T-helper 2 cell treated with Interferon-gamma antibody and Interleukin-4, amounts not matched to agents 5 μg/mL and 100 μg/mL, for 36 hours (primary cell): ENCODE measurements around the gene TNFRSF6B.
A peak's percentile ranks its signal among the peaks of the same experiment; 100 is the strongest.

Experiments
- DNase-seq: peaks from one replicate; pipeline ENCODE4 v3.0.0; 2021; ENCODE audit warnings: low spot score
- H3K27ac Mint-ChIP-seq: one replicate; pipeline ENCODE4 v1.8.0; 2021; ENCODE audit warnings: mild to moderate bottlenecking, mixed read lengths
- H3K27me3 Mint-ChIP-seq: one replicate; pipeline ENCODE4 v1.8.0; 2021; ENCODE audit warnings: low read depth, mixed read lengths
- H3K36me3 Mint-ChIP-seq: one replicate; pipeline ENCODE4 v1.8.0; 2021; ENCODE audit warnings: low read depth, mixed read lengths
- H3K4me1 Mint-ChIP-seq: one replicate; pipeline ENCODE4 v1.8.0; 2021; ENCODE audit warnings: low read depth, mixed read lengths
- H3K4me3 Mint-ChIP-seq: one replicate; pipeline ENCODE4 v1.8.0; 2022; ENCODE audit warnings: mild to moderate bottlenecking, moderate library complexity, mixed read lengths
- H3K9me3 Mint-ChIP-seq: one replicate; pipeline ENCODE4 v1.8.0; 2021; ENCODE audit warnings: mixed read lengths

Gene TNFRSF6B

DNA sequence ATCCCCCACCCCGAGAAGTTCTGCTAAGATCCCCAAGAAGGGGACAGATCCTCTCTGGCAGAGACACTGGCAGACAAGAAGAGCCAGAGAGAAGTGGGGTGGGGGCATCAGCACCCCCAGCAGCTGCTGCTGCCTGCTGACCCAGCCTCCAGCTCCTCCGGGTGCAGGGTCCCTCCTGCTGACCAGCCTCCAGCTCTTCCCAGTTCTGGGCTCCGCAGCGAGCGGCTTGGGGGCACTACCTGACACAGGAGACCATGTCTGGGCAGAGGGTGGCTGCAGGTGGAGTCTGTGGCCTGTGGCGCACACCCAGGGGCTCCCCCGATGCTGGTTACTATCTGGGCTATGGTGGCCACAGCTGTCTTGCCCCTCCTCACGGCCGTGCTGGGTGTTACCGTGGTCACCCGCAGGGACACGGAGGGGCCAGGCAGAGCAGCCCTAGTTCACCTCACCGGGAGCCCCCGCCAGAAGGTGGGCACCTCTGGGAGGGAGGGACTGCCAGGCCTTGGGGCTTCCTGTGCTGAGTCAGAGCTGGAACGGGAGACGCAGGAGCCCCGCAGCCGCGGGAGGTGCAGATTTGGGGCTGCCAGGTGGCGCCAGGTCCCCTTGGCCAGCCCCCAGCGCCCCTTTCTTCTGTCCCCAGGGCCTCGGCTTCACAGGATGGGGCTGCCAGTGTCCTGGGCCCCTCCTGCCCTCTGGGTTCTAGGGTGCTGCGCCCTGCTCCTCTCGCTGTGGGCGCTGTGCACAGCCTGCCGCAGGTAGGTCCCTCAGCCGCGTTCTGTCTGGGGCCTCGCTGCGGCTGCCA, 40.6 kb downstream of the TNFRSF6B start:
- Mint-ChIP-seq H3K4me3 (peak overlapping the region; percentile 90), H3K4me1 (peaks cover 20% of the 10 kb centered on the region), H3K27ac (peak overlapping the region; percentile 88), H3K9me3 (no peaks in the 10 kb centered on the region), H3K27me3 (no peaks in the 10 kb centered on the region), H3K36me3 (peaks cover 19% of the 10 kb centered on the region)
- no peak for DNase-seq

DNA sequence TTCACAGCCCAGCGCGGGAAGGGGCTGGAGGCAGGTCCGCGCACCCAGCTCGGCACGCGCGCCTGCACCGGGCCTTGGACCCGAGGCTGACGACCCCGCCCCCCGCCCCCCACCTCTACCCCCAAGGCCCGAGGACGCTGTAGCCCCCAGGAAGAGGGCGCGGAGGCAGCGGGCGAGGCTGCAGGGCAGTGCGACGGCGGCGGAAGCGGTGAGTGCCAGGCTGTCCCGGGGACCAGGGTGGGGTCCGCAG, 41.2 kb downstream of the TNFRSF6B start:
- no peaks in the 10 kb centered on the region for H3K9me3 Mint-ChIP-seq
- H3K4me3 Mint-ChIP-seq: peak overlapping the region; percentile 90
- H3K36me3 Mint-ChIP-seq: peaks cover 19% of the 10 kb centered on the region
- DNase-seq: no peak
- peaks cover 20% of the 10 kb centered on the region for H3K4me1 Mint-ChIP-seq
- H3K27ac Mint-ChIP-seq: no peak overlapping the region
- H3K27me3 Mint-ChIP-seq: no peaks in the 10 kb centered on the region

DNA sequence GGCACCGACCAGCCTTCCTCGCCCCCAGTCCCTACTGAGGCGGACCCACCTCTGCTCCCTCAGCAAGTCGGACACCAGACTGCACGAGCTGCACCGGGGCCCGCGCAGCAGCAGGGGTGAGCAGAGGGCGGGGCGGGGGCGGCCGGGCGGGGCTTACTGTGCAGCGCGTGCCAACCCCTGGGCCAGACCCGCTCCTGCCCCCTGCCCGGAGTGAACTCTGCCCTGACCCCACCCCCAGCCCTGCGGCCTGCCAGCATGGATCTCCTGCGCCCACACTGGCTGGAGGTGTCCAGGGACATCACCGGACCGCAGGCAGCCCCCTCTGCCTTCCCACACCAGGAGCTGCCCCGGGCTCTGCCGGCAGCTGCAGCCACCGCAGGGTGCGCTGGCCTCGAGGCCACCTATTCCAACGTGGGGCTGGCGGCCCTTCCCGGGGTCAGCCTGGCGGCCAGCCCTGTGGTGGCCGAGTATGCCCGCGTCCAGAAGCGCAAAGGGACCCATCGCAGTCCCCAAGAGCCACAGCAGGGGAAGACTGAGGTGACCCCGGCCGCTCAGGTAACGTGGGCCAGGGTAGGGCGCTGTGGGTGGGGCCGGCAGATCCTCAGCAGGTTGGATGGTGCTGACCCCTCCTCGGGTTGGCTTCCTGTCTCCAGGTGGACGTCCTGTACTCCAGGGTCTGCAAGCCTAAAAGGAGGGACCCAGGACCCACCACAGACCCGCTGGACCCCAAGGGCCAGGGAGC, 41.7 kb downstream of the TNFRSF6B start:
- no peaks in the 10 kb centered on the region for H3K9me3 Mint-ChIP-seq
- no peaks in the 10 kb centered on the region for H3K27me3 Mint-ChIP-seq
- peaks cover 20% of the 10 kb centered on the region for H3K4me1 Mint-ChIP-seq
- no peak for DNase-seq
- H3K27ac Mint-ChIP-seq: no peak overlapping the region
- peaks cover 19% of the 10 kb centered on the region for H3K36me3 Mint-ChIP-seq
- H3K4me3 Mint-ChIP-seq: peak overlapping the region; percentile 60

DNA sequence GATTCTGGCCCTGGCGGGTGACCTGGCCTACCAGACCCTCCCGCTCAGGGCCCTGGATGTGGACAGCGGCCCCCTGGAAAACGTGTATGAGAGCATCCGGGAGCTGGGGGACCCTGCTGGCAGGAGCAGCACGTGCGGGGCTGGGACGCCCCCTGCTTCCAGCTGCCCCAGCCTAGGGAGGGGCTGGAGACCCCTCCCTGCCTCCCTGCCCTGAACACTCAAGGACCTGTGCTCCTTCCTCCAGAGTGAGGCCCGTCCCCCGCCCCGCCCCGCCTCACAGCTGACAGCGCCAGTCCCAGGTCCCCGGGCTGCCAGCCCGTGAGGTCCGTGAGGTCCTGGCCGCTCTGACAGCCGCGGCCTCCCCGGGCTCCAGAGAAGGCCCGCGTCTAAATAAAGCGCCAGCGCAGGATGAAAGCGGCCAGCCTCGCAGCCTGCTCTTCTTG, 42.3 kb downstream of the TNFRSF6B start:
- no peaks in the 10 kb centered on the region for H3K9me3 Mint-ChIP-seq
- peaks cover 21% of the 10 kb centered on the region for H3K36me3 Mint-ChIP-seq
- peaks cover 17% of the 10 kb centered on the region for H3K4me1 Mint-ChIP-seq
- H3K27ac Mint-ChIP-seq: no peak overlapping the region
- H3K4me3 Mint-ChIP-seq: peak overlapping the region; percentile 60
- H3K27me3 Mint-ChIP-seq: no peaks in the 10 kb centered on the region
- DNase-seq: no peak

DNA sequence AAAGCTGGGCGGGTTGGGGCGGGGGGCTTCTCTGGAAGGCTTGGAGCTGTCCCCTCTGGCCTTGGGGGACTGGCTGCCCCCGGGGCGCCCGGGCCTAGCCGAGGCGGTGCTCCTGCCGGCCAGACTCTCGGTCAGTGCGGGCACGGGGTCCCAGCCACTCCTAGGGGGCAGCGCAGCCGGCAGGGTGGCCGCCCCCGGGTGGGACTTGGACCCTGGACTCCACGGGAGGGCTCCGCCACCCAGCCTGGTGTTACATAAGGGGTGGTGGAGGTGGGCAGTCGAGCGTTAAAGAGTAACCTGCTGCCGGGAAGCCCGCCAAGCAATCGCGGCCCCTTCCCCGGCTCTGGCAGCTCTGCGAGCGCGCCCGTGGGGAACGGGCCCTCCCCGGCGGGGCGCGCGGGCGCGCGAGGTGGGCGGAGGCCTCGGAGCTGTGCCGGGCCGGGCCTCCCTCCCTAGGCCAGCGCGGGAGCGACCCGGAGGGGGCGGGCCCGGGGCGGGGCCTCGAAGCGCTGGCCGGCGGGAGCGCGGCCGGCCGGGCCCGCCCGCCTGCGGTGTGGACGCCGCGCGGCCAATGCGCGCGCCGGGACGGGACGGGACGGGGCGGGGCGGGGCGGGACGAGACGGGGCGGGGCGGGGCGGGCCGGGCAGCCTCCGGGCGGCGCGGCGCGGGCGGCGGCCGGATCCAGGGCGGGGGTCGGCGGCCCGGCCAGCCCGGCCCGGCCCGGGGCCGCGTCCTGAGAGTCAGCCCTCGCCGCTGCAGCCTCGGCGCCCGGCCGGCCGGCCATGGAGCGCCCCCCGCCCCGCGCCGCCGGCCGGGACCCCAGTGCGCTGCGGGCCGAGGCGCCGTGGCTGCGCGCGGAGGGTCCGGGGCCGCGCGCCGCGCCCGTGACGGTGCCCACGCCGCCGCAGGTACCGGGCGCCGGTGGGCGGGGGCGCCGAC, 42.9 kb downstream of the TNFRSF6B start, which contains the start of gene SLC2A4RG:
Gene SLC2A4RG, plus strand, starts transcription at position 647 of the 940 bp plus-strand sequence. Its CDS starts 137 bp downstream, at position 784.
- peaks cover 12% of the 10 kb centered on the region for H3K4me1 Mint-ChIP-seq
- H3K27ac Mint-ChIP-seq: no peak within 1 kb of the TSS
- DNase-seq: peak; percentile 81
- H3K9me3 Mint-ChIP-seq: no peaks in the 10 kb centered on the region
- H3K4me3 Mint-ChIP-seq: peak within 1 kb of the TSS; percentile 60
- peaks cover 18% of the 10 kb centered on the region for H3K36me3 Mint-ChIP-seq
- no peaks in the 10 kb centered on the region for H3K27me3 Mint-ChIP-seq

DNA sequence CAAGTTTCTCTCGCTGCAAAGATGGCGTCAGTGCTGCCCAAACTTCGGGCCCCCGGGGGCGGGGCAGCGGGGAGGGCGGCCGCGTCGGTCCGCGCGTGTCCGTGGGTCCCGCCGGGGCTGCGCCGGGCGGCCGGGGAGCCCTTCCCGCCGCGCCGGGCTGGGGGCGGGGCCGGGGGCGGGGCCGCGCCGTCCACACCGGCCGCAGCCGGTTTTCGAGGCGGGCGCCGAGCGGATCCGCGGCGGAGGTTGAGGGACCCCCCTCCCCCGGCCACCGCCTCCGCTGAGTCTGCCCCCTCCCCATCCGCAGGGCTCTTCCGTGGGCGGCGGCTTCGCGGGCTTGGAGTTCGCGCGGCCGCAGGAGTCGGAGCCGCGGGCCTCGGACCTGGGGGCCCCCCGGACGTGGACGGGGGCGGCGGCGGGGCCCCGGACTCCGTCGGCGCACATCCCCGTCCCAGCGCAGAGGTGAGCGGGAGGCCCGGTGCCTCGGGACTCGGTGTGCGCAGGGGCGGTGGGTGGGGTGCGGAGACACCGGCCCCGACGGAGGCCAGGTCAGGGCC, 43.7 kb downstream of the TNFRSF6B start:
- H3K9me3 Mint-ChIP-seq: no peaks in the 10 kb centered on the region
- no peak overlapping the region for H3K27ac Mint-ChIP-seq
- peaks cover 18% of the 10 kb centered on the region for H3K36me3 Mint-ChIP-seq
- peak; percentile 53 for DNase-seq
- H3K4me1 Mint-ChIP-seq: peaks cover 12% of the 10 kb centered on the region
- no peaks in the 10 kb centered on the region for H3K27me3 Mint-ChIP-seq
- peak overlapping the region; percentile 54 for H3K4me3 Mint-ChIP-seq

DNA sequence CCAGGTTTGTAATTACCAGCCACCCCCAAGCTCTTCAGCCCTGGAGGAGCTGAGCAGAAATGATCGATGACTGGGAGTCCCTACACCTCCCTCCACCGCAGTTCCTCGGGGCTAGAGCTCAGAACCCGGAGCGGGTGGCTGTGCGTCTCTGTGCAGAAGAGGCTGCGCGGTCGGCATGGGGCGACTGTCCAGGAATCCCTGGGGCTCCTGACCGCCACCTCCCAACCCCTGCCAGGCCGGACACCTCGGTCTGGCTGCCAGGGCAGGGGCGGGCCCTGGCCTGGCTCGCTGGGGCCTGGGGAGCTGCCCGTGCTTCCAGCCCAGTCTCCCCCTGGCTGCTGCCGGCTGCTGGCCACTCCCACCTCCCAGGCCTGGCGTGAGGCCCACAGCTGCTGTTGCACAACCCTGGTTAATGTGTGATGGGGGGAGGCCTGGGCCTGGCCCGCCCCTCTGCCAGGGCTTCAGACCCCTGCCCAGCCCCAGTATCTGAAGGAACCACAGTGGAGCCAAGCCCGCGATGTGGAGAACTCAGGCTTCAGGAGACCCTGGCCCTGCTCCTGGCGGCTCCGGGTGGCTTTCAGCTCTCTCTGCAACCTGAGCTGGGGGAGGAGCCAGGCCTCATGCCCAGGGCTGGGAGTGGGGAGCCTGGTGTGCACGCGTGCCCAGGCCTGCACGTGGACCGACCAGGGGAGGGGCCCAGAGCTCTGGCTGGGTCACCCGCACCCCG, 44.3 kb downstream of the TNFRSF6B start:
- Mint-ChIP-seq H3K27ac (no peak overlapping the region), H3K4me3 (peak overlapping the region; percentile 70), H3K4me1 (peaks cover 10% of the 10 kb centered on the region), H3K27me3 (no peaks in the 10 kb centered on the region), H3K36me3 (peaks cover 18% of the 10 kb centered on the region), H3K9me3 (no peaks in the 10 kb centered on the region)
- no peak for DNase-seq

DNA sequence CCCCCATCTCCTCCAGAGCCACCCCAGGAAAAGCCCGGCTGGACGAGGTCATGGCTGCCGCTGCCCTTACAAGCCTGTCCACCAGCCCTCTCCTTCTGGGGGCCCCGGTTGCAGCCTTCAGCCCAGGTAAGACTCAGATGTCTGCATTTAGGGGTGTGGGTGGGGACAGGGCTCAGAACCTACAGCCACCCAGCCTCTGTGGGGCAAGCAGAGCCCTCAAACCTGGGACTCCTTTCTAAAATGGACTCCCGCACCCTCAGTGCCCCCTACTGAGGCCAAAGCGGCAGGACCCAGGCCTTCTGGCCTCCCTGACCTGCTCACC, 44.9 kb downstream of the TNFRSF6B start:
- Mint-ChIP-seq H3K4me1 (peaks cover 4% of the 10 kb centered on the region), H3K4me3 (peak overlapping the region; percentile 70), H3K36me3 (peaks cover 13% of the 10 kb centered on the region), H3K27ac (no peak overlapping the region), H3K9me3 (no peaks in the 10 kb centered on the region), H3K27me3 (no peaks in the 10 kb centered on the region)
- DNase-seq: no peak

DNA sequence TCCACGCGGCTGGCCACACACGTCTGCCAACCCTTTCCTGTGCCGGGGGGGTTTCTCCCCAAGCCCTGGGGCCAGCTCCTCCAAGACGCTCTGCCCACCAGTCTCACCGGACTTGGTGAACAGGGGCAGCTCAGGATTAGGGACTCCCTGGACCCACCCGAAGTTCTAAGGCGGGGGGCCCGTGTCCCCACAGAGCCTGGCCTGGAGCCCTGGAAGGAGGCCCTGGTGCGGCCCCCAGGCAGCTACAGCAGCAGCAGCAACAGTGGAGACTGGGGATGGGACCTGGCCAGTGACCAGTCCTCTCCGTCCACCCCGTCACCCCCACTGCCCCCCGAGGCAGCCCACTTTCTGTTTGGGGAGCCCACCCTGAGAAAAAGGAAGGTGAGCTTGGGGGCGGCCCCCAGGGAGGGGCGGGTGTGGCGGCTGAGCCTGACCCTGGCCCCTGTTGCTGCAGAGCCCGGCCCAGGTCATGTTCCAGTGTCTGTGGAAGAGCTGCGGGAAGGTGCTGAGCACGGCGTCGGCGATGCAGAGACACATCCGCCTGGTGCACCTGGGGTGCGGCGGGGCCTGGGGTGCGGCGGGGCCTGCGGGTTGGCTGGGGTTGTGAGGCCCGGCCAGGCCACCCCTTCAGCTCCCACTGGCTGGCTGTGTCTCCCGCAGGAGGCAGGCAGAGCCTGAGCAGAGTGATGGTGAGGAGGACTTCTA, 45.4 kb downstream of the TNFRSF6B start:
- H3K36me3 Mint-ChIP-seq: peaks cover 8% of the 10 kb centered on the region
- peak overlapping the region; percentile 70 for H3K4me3 Mint-ChIP-seq
- H3K27me3 Mint-ChIP-seq: no peaks in the 10 kb centered on the region
- no peaks in the 10 kb centered on the region for H3K9me3 Mint-ChIP-seq
- no peaks in the 10 kb centered on the region for H3K4me1 Mint-ChIP-seq
- no peak for DNase-seq
- H3K27ac Mint-ChIP-seq: peak overlapping the region; percentile 41

DNA sequence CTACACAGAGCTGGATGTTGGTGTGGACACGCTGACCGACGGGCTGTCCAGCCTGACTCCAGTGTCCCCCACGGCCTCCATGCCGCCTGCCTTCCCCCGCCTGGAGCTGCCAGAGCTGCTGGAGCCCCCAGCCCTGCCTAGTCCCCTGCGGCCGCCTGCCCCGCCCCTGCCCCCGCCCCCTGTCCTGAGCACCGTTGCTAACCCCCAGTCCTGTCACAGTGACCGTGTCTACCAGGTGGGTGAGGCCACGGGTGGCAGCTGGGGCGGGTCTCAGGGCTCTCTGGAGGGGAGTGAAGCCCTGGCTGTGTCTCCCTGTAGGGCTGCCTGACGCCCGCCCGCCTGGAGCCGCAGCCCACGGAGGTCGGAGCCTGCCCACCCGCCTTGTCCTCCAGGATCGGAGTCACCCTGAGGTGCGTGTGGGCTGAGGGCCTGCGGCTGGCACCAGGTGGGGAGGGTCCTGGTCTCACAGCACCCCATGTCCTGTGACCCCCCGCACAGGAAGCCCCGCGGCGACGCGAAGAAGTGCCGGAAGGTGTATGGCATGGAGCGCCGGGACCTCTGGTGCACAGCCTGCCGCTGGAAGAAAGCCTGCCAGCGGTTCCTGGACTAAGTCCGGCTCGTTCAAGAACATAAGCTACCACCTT, 46.1 kb downstream of the TNFRSF6B start:
- no peaks in the 10 kb centered on the region for H3K4me1 Mint-ChIP-seq
- DNase-seq: no peak
- no peak overlapping the region for H3K4me3 Mint-ChIP-seq
- no peaks in the 10 kb centered on the region for H3K27me3 Mint-ChIP-seq
- H3K27ac Mint-ChIP-seq: no peak overlapping the region
- H3K36me3 Mint-ChIP-seq: peaks cover 8% of the 10 kb centered on the region
- no peaks in the 10 kb centered on the region for H3K9me3 Mint-ChIP-seq

DNA sequence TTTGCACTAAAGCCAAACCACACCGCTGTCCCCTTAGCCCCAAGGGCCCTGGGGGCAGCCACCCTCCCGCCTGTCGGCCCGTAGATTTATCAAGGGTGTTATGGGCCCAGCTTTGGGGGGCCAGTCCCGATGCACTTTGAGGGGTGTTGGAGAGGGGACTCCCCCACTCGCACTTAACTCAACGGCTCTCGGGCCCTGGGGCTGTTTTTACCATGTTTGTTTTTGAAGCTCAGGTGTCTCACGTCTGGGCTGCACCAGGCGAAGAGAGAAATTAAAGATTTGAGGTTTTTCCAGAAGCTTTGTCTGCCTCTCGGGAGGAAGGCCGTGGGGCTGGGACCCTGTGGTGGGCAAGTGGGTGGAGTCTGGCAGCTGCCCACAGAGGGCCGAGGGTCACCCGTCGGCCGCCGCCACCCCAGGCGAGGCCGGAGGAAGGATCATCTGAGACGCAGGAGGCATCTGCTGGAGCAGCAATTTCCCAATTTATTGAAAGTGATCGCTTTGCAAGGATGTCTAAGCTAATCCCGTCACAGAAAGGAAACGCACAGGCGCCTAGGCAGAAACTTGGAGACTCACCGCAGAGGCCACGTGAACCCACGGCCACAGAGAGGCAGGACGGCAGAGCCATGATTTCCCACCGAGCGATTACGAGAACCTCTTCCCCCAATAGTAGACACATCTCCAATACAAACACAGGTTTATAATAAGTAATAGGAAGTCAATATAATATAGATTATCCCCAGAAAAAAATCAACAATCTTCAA, 46.9 kb downstream of the TNFRSF6B start:
- no peaks in the 10 kb centered on the region for H3K27me3 Mint-ChIP-seq
- no peak for DNase-seq
- H3K27ac Mint-ChIP-seq: peak overlapping the region; percentile 10
- H3K36me3 Mint-ChIP-seq: peaks cover 8% of the 10 kb centered on the region
- no peak overlapping the region for H3K4me3 Mint-ChIP-seq
- H3K4me1 Mint-ChIP-seq: no peaks in the 10 kb centered on the region
- H3K9me3 Mint-ChIP-seq: no peaks in the 10 kb centered on the region

DNA sequence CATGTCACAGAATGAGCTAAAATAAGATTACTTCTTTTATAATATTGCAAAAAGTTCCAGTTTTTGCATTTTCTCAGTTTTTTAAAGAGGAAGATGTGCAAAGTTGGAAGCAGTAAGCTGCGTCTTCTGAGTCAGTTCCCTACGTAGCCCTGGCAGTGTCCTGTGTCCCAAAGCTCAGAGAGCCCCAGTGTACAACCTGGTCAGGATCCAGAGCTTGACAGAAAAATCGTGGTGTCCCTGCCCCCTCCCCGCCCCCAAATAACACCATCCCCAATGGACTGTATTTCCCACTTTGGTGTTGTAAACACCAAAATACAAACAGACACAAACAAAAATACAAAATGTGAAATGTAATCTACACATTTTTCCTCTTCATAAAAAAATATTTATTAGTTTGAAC, 47.7 kb downstream of the TNFRSF6B start:
- Mint-ChIP-seq H3K27me3 (no peaks in the 10 kb centered on the region), H3K9me3 (no peaks in the 10 kb centered on the region), H3K36me3 (peaks cover 8% of the 10 kb centered on the region), H3K27ac (no peak overlapping the region), H3K4me1 (no peaks in the 10 kb centered on the region), H3K4me3 (no peak overlapping the region)
- no peak for DNase-seq
